OCI-LY3 (cell line): Measurements from ENCODE around the gene BACE2.

Source experiments
- H2AFZ ChIP-seq: fragments of 200-600, 300-600 bp; shearing (Covaris generic); 2 replicates; pipeline ENCODE4 v1.6.0; 2014; ENCODE audit warnings: antibody characterized with exemption, low read depth, low read length
- H3K27ac ChIP-seq: fragments of 200-600, 300-600 bp; sonication (generic); 2 replicates; pipeline ENCODE4 v1.5.1; 2014; ENCODE audit warnings: mild to moderate bottlenecking, low read length, moderate library complexity, mixed read lengths
- H3K27me3 ChIP-seq: fragments of 200-600, 300-600 bp; sonication (generic); 2 replicates; pipeline ENCODE4 v1.6.1; 2014; ENCODE audit warnings: low read depth, low read length, mixed read lengths
- H3K36me3 ChIP-seq: fragments of 200-600, 300-600 bp; sonication (generic); replicated peaks from 2 replicates; pipeline ENCODE3; 2014; ENCODE audit warnings: low read depth, low read length, mixed read lengths
- H3K4me1 ChIP-seq: fragments of 300-600, 200-600 bp; sonication (generic); 2 replicates; pipeline ENCODE4 v1.6.1; 2014; ENCODE audit warnings: low read length, mixed read lengths
- H3K4me2 ChIP-seq: fragments of 200-600, 300-600 bp; sonication (generic); 2 replicates; pipeline ENCODE4 v1.6.1; 2014; ENCODE audit warnings: low read length, mixed read lengths
- H3K4me3 ChIP-seq: fragments of 300-600, 200-600 bp; sonication (generic); 2 replicates; pipeline ENCODE4 v1.5.1; 2014; ENCODE audit warnings: antibody characterized with exemption, mild to moderate bottlenecking, low read length, moderate library complexity
- H3K79me2 ChIP-seq: fragments of 300-600, 200-600 bp; shearing (Covaris generic); 2 replicates; pipeline ENCODE4 v1.6.1; 2014; ENCODE audit warnings: mild to moderate bottlenecking, low read length, mixed read lengths
- H3K9ac ChIP-seq: fragments of 300-600, 200-600 bp; shearing (Covaris generic); 2 replicates; pipeline ENCODE4 v1.6.0; 2014; ENCODE audit warnings: mild to moderate bottlenecking, low read length, moderate library complexity
- H3K9me3 ChIP-seq: fragments of 200-600, 300-600 bp; shearing (Covaris generic); 2 replicates; pipeline ENCODE4 v1.6.1; 2014; ENCODE audit warnings: low read length, mixed read lengths; ENCODE audit not compliant: insufficient read depth
- H4K20me1 ChIP-seq: fragments of 200-600, 300-600 bp; sonication (generic); 2 replicates; pipeline ENCODE4 v1.6.1; 2016; ENCODE audit warnings: low read length, mixed read lengths; ENCODE audit not compliant: insufficient read depth
- EZH2phosphoT487 ChIP-seq: fragments of 200-600 bp; shearing (Covaris generic); IDR thresholded peaks from 2 replicates; pipeline ENCODE4 v1.6.1; 2018; ENCODE audit warnings: antibody characterized with exemption, mixed run types, low read depth
- TF ChIP-seq, protein P1 (sequence below): fragments of 200-600, 300-600 bp; sonication (generic); IDR thresholded peaks from 2 replicates; pipeline ENCODE4 v1.5.1; 2014; ENCODE audit warnings: antibody characterized with exemption, low read length, low read depth

The BACE2 gene

GRCh38 chr21:41121785-41122415 lies 46.1 kb upstream of the BACE2 start:
- Histone ChIP-seq H2AFZ (no peak overlapping the region), H3K4me3 (no peak overlapping the region), H4K20me1 (no peaks in the 10 kb centered on the region), H3K79me2 (no peaks in the 10 kb centered on the region), H3K36me3 (no peaks in the 10 kb centered on the region), H3K4me1 (no peaks in the 10 kb centered on the region), H3K9me3 (no peaks in the 10 kb centered on the region), H3K27me3 (peaks cover 14% of the 10 kb centered on the region), H3K27ac (no peak overlapping the region), H3K4me2 (no peak overlapping the region), H3K9ac (no peak overlapping the region)
- no peak for TF ChIP-seq EZH2phosphoT487
- TF ChIP-seq, protein P1, sequence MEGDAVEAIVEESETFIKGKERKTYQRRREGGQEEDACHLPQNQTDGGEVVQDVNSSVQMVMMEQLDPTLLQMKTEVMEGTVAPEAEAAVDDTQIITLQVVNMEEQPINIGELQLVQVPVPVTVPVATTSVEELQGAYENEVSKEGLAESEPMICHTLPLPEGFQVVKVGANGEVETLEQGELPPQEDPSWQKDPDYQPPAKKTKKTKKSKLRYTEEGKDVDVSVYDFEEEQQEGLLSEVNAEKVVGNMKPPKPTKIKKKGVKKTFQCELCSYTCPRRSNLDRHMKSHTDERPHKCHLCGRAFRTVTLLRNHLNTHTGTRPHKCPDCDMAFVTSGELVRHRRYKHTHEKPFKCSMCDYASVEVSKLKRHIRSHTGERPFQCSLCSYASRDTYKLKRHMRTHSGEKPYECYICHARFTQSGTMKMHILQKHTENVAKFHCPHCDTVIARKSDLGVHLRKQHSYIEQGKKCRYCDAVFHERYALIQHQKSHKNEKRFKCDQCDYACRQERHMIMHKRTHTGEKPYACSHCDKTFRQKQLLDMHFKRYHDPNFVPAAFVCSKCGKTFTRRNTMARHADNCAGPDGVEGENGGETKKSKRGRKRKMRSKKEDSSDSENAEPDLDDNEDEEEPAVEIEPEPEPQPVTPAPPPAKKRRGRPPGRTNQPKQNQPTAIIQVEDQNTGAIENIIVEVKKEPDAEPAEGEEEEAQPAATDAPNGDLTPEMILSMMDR = peak; percentile 77

DNA sequence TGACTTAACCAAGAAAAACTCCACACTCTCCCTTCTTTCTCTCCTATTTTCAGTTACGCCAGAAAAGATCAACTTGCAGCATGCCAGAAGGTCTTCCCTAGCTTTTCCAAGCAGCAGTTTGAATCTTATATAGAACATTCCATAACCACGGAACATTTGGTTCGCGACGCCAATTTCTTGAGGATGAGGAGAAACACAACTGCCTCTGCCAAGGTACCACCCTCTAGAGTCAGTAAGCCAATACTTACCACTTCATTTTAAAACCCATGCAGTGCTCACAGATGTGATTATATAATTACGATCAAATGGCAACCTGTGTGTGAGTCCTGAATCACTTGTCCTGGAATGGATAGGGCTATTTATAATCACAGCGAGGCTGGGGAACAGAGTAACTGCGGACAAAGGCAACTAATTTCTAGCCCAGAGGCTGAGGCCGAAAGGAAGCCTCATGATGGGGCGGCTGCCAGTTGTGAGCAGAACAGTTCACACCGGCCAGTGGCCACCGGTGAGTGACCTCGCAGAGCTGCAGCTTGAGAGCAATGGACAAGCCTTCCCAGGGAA lies 43.2 kb upstream of the BACE2 start:
- H3K79me2 ChIP-seq = no peaks in the 10 kb centered on the region

DNA sequence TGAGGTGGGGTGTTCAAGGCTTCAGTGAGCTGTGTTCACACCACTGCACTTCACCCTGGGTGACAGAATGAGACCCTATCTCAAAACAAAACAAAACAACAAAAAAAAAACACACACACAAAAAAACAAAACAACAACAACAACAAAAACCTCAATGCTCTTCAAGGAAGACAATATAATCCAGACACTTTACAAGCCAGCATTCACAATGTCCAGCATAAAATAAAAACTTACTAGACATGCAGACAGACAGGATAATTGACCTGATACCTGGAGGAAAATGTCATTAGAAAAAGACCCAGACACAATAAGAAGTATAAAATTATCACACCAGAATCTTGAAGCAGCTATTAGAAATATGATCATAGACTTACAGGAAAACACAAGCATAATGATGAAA lies 39.0 kb upstream of the BACE2 start:
- Histone ChIP-seq H2AFZ (no peak overlapping the region), H3K9ac (no peak overlapping the region), H3K4me3 (no peak overlapping the region), H3K27me3 (peaks cover 5% of the 10 kb centered on the region; the same call in 1 of the 2 replicates), H3K9me3 (no peaks in the 10 kb centered on the region), H3K79me2 (no peaks in the 10 kb centered on the region), H3K27ac (no peak overlapping the region), H3K4me1 (no peaks in the 10 kb centered on the region), H3K4me2 (no peak overlapping the region), H3K36me3 (no peaks in the 10 kb centered on the region), H4K20me1 (no peaks in the 10 kb centered on the region)
- no peak for TF ChIP-seq EZH2phosphoT487
- TF ChIP-seq, protein P1 = no peak

More for the DNA sequence above, 43.2 kb upstream of the BACE2 start:
- H2AFZ ChIP-seq = no peak overlapping the region
- TF ChIP-seq EZH2phosphoT487 = no peak
- TF ChIP-seq, protein P1 = no peak
- H3K27ac ChIP-seq = no peak overlapping the region
- no peaks in the 10 kb centered on the region for H3K4me1 ChIP-seq
- peaks cover 14% of the 10 kb centered on the region for H3K27me3 ChIP-seq
- no peaks in the 10 kb centered on the region for H3K9me3 ChIP-seq
- no peaks in the 10 kb centered on the region for H3K36me3 ChIP-seq
- H3K4me3 ChIP-seq = no peak overlapping the region
- H4K20me1 ChIP-seq = no peaks in the 10 kb centered on the region
- H3K9ac ChIP-seq = no peak overlapping the region
- H3K4me2 ChIP-seq = no peak overlapping the region

- Histone ChIP-seq H3K4me1 (no peaks in the 10 kb centered on the region), H2AFZ (no peak overlapping the region), H3K9me3 (no peaks in the 10 kb centered on the region), H3K36me3 (no peaks in the 10 kb centered on the region), H4K20me1 (no peaks in the 10 kb centered on the region), H3K4me2 (no peak overlapping the region), H3K27me3 (no peaks in the 10 kb centered on the region), H3K79me2 (no peaks in the 10 kb centered on the region), H3K9ac (no peak overlapping the region), H3K4me3 (no peak overlapping the region), H3K27ac (no peak overlapping the region)
- TF ChIP-seq, protein P1 = no peak
- TF ChIP-seq EZH2phosphoT487 = no peak
Measured at GRCh38 chr21:41130883-41131282, 37.1 kb upstream of the BACE2 start.
